ENCODE results near the gene CREB3L1. TPM values are rescaled to one million over a fixed set of nuclear protein-coding genes. Genes with fewer than 3 reads are reported as not detected.
A peak's percentile ranks its signal among the peaks of the same experiment; 100 is the strongest.

The CREB3L1 gene
- total RNA-seq, 4 donors from 2014 or later = 35.8 to 50.7 (median 41.6) TPM

DNA sequence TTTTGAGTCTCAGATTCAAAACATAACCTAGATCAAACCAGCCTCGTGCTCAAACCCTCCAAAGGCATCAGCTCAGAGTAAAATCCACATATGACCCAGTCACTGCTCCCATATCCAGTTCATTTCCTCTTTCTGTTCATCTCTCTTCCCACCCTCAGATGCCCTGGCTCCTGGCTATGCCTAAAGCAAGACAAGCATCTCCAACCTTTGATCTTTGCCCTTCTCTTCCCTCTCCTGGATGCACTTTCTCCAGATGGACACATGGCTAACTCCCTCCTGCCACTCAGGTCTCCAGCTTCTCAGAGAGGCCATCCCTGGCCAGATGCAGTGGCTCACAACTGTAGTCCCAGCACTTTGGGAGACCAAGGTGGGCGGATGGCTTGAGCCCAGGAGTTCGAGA lies 14.3 kb upstream of the CREB3L1 start:
- WGBS, 2 donors (ENCODE audit: low coverage in 1 of 2) = 85 to 100% methylated on average over 1 to 3 of the region's 3 CpGs

DNA sequence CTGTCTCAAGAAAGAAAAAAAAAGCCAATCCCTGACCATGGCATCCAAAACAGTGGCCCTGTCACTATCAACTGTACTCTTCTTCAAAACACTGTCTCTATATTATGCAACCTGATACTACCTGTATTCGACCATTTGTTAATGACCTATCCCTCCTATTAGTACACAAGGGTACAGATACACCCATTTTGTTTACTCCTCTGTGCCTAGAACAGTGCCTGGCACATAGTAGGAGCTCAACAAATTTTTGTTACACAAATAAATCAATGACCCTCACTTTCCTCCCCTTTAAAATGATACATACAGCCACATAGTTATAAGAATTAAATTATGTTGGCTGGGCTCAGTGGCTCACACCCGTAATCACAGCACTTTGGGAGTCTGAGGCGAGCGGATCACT lies 13.4 kb upstream of the CREB3L1 start:
- WGBS, 2 donors (ENCODE audit: low coverage in 1 of 2) = 56 to 93% methylated on average over 1 to 4 of the region's 4 CpGs
- in situ Hi-C loops (cut with MboI; ENCODE audit: low pct_ligation_motif_present in 1 of 4, low pct_unique_long_range_greater_than_20kb in 1 of 4, low sequenced_read_pairs in 3 of 4) = no loop called here
- no peak for TF ChIP-seq POLR2A (IDR thresholded peaks at IDR 0.05)
- TF ChIP-seq EP300 (IDR thresholded peaks at IDR 0.05; ENCODE audit: low read depth) = no peak
- TF ChIP-seq, protein P1, sequence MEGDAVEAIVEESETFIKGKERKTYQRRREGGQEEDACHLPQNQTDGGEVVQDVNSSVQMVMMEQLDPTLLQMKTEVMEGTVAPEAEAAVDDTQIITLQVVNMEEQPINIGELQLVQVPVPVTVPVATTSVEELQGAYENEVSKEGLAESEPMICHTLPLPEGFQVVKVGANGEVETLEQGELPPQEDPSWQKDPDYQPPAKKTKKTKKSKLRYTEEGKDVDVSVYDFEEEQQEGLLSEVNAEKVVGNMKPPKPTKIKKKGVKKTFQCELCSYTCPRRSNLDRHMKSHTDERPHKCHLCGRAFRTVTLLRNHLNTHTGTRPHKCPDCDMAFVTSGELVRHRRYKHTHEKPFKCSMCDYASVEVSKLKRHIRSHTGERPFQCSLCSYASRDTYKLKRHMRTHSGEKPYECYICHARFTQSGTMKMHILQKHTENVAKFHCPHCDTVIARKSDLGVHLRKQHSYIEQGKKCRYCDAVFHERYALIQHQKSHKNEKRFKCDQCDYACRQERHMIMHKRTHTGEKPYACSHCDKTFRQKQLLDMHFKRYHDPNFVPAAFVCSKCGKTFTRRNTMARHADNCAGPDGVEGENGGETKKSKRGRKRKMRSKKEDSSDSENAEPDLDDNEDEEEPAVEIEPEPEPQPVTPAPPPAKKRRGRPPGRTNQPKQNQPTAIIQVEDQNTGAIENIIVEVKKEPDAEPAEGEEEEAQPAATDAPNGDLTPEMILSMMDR (IDR thresholded peaks at IDR 0.05) = no peak
- no peak for TF ChIP-seq POLR2AphosphoS5 (IDR thresholded peaks at IDR 0.05)

More for the DNA sequence above, 14.3 kb upstream of the CREB3L1 start:
- intact Hi-C loops (cut with DNase I; ENCODE audit: low total_unique reads) = loop anchor here (1.0 kb wide), 1 partner anchor 47 kb away; no protein-coding TSS in a partner anchor
- no peak for DNase-seq
- Histone ChIP-seq H3K4me3 (no peak overlapping the region), H3K27me3 (no peaks in the 10 kb centered on the region), H3K36me3 (no peaks in the 10 kb centered on the region), H3K4me1 (no peaks in the 10 kb centered on the region), H3K27ac (no peak overlapping the region), H3K9me3 (no peaks in the 10 kb centered on the region)
- in situ Hi-C loops (cut with MboI; ENCODE audit: low pct_ligation_motif_present in 1 of 4, low pct_unique_long_range_greater_than_20kb in 1 of 4, low sequenced_read_pairs in 3 of 4) = no loop called here
- TF ChIP-seq, protein P1 (IDR thresholded peaks at IDR 0.05) = no peak
- TF ChIP-seq EP300 (IDR thresholded peaks at IDR 0.05; ENCODE audit: low read depth) = no peak
- no peak for TF ChIP-seq POLR2A (IDR thresholded peaks at IDR 0.05)
- TF ChIP-seq POLR2AphosphoS5 (IDR thresholded peaks at IDR 0.05) = no peak

DNA sequence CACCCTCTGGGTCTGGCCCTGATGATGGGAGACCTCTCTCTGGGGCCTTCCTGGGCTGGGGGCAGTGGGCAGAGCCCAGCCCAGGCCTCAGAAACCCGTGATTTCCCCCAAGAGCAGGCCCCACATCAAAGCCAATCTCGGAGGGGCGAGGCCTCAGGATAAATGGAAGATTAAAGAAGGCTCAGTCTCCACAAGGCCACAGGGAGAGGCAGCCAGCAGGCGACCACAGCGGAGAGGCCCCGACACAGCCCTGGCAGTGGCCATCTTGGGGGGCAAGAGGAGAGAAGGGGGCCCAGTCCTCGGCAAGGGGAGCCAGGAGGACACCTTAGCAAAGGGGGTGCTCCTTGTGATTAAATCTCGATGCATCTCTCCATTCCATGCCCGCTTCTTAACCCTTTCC lies 12.5 kb upstream of the CREB3L1 start:
- intact Hi-C loops (cut with DNase I; ENCODE audit: low total_unique reads) = no loop called here
- DNase-seq = no peak
- 73% methylated on average over 6 of the region's 9 CpGs; no CpG with 5 or more reads in 1 of the 2 donors for WGBS, 2 donors (ENCODE audit: low coverage in 1 of 2)
- Histone ChIP-seq H3K4me3 (no peak overlapping the region), H3K4me1 (peaks cover 0 to 5% (median 0%) of the 10 kb centered on the region in 4 donors), H3K27ac (peak overlapping the region in 3 of 4 donors; percentile 30 to 49 (median 45)), H3K36me3 (no peaks in the 10 kb centered on the region), H3K27me3 (no peaks in the 10 kb centered on the region), H3K9me3 (no peaks in the 10 kb centered on the region)
- in situ Hi-C loops (cut with MboI; ENCODE audit: low pct_ligation_motif_present in 1 of 4, low pct_unique_long_range_greater_than_20kb in 1 of 4, low sequenced_read_pairs in 3 of 4) = no loop called here
- no peak for TF ChIP-seq POLR2A (IDR thresholded peaks at IDR 0.05)
- no peak for TF ChIP-seq POLR2AphosphoS5 (IDR thresholded peaks at IDR 0.05)
- no peak for TF ChIP-seq EP300 (IDR thresholded peaks at IDR 0.05; ENCODE audit: low read depth)
- TF ChIP-seq, protein P1 (IDR thresholded peaks at IDR 0.05) = no peak

More for the DNA sequence above, 13.4 kb upstream of the CREB3L1 start:
- intact Hi-C loops (cut with DNase I; ENCODE audit: low total_unique reads) = no loop called here
- Histone ChIP-seq H3K27ac (no peak overlapping the region), H3K9me3 (no peaks in the 10 kb centered on the region), H3K4me1 (no peaks in the 10 kb centered on the region), H3K4me3 (no peak overlapping the region), H3K27me3 (no peaks in the 10 kb centered on the region), H3K36me3 (no peaks in the 10 kb centered on the region)
- no peak for DNase-seq

DNA sequence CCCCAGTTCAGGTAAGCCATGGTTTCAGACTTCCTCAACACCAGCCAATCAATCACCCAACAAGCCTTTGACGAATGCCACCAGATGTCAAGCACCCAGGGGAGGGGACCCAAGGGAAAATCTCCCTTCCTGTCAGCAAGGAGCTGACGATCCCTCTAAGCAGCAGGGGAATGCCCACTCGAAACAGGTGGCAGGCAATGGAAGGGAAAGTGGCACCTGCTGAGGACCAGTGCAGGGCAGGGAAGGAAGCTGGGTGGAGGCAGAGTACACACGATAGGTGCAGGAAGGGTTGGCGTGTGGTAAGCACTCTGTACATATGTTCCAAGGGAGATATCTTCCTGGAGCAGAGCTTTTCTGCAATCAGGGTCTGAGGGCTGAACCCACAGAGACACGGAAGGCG lies 11.7 kb upstream of the CREB3L1 start:
- WGBS, 2 donors (ENCODE audit: low coverage in 1 of 2) = 57% methylated on average over 7 of the region's 7 CpGs; no CpG with 5 or more reads in 1 of the 2 donors
- Histone ChIP-seq H3K4me1 (peaks cover 0 to 5% (median 0%) of the 10 kb centered on the region in 4 donors), H3K4me3 (no peak overlapping the region), H3K36me3 (no peaks in the 10 kb centered on the region), H3K27me3 (no peaks in the 10 kb centered on the region), H3K27ac (peak overlapping the region in 2 of 4 donors; percentile 30 to 45), H3K9me3 (no peaks in the 10 kb centered on the region)
- in situ Hi-C loops (cut with MboI; ENCODE audit: low pct_ligation_motif_present in 1 of 4, low pct_unique_long_range_greater_than_20kb in 1 of 4, low sequenced_read_pairs in 3 of 4) (no loop called here), intact Hi-C loops (cut with DNase I; ENCODE audit: low total_unique reads) (no loop called here)
- TF ChIP-seq, protein P1 (IDR thresholded peaks at IDR 0.05) = no peak
- peak; percentile 33 to 56 (median 35) for TF ChIP-seq POLR2AphosphoS5 (IDR thresholded peaks at IDR 0.05)
- DNase-seq = no peak

Data from transverse colon (tissue), 4 donors.